HCT116 (cell line): ENCODE measurements around the gene ATP6V1A. TPM values are rescaled to one million over a fixed set of nuclear protein-coding genes. Genes with fewer than 3 reads are reported as not detected.

ENCODE experiments used
- ATAC-seq: fragments of 200-7000 bp; cut with Tn5 transposase; 2 replicates; pipeline ENCODE4 v1.9.1; 2020; ENCODE audit warnings: mild to moderate bottlenecking, moderate library complexity
- BruUV-seq: library from RNA; stranded (reverse); fragments of 400-500 nt; replicated peaks from 2 replicates; lab custom pipeline; 2021; lab: Mats Ljungman, UMichigan
- CTCF ChIA-PET: fragments of 300-600 bp; sonication (Branson Sonifier 250); formaldehyde crosslinking; loops from one replicate; lab custom pipeline; 2021; ENCODE audit warnings: antibody characterized with exemption; lab: Charles Lee
- POLR2A ChIA-PET: fragments of 300-600, 350-600 bp; sonication (Branson Sonifier 250); formaldehyde crosslinking; loops from one replicate; lab custom pipeline; 2021; ENCODE audit warnings: antibody characterized with exemption; lab: Charles Lee
- RAD21 ChIA-PET, 2 experiments: fragments of 300-600 bp; sonication (Branson Sonifier 250); formaldehyde crosslinking; loops; one replicate each; lab custom pipeline; 2023; ENCODE audit warnings: low total read pairs in 2 of 2; ENCODE audit not compliant: uncharacterized antibody in 2 of 2, unreplicated experiment in 2 of 2, low non-redundant PET in 1 of 2; lab: Charles Lee
- DNase-seq: peaks from one replicate; pipeline ENCODE4 v3.0.0-alpha.2; 2010; ENCODE audit warnings: low read depth, low spot score
- H2AFZ ChIP-seq: fragments of 200-600 bp; shearing (Covaris generic), sonication (generic); 2 replicates; pipeline ENCODE4 v1.6.1; 2017; ENCODE audit warnings: low read depth, mixed run types, mixed read lengths, antibody characterized with exemption, low read length; ENCODE audit not compliant: poor library complexity, severe bottlenecking
- H3K27ac ChIP-seq: 2 replicates; pipeline ENCODE4 v1.5.1; 2012; ENCODE audit warnings: low read depth, low read length
- H3K27me3 ChIP-seq: fragments of 200-600 bp; sonication (generic); 2 replicates; pipeline ENCODE4 v1.6.1; 2016; ENCODE audit warnings: mixed run types, low read length, mixed read lengths; ENCODE audit not compliant: insufficient read depth
- H3K36me3 ChIP-seq, 2 experiments: fragments of 200-500 bp in 1 of 2; fragments of 200-600 bp in 1 of 2; sonication (Bioruptor generic) in 1 of 2; sonication (generic) in 1 of 2; 2 replicates each; pipeline versions ENCODE4 v1.5.1 to v1.6.1; 2014 to 2016; ENCODE audit warnings: low read length in 2 of 2, inconsistent platforms in 1 of 2, mixed read lengths in 1 of 2, mixed run types in 1 of 2; ENCODE audit not compliant: insufficient read depth in 2 of 2, control insufficient read depth in 1 of 2
- H3K4me1 ChIP-seq, 2 experiments: fragments of 200-600 bp in 1 of 2; sonication (generic) in 1 of 2; 2 replicates each; pipeline versions ENCODE4 v1.5.1 to v1.6.1; 2012 to 2017; ENCODE audit warnings: low read length in 2 of 2, inconsistent platforms in 1 of 2, mild to moderate bottlenecking in 1 of 2, mixed read lengths in 1 of 2, mixed run types in 1 of 2, moderate library complexity in 1 of 2; ENCODE audit not compliant: insufficient read depth in 2 of 2, control insufficient read depth in 1 of 2
- H3K4me2 ChIP-seq: fragments of 200-600 bp; sonication (generic); 2 replicates; pipeline ENCODE4 v1.6.1; 2017; ENCODE audit warnings: mixed run types, low read length, mixed read lengths
- H3K4me3 ChIP-seq, 2 experiments: fragments of 200-600 bp in 1 of 2; sonication (generic) in 1 of 2; replicated peaks in 1 of 2; 2 replicates each; pipeline ENCODE4 v1.5.1; 2011 to 2016; ENCODE audit warnings: low read length in 2 of 2, control low read depth in 1 of 2, low read depth in 1 of 2, mild to moderate bottlenecking in 1 of 2, mixed read lengths in 1 of 2, mixed run types in 1 of 2
- H3K79me2 ChIP-seq: fragments of 200-600 bp; sonication (generic); 2 replicates; pipeline ENCODE4 v1.6.1; 2017; ENCODE audit warnings: mild to moderate bottlenecking, mixed run types, low read length, moderate library complexity, mixed read lengths; ENCODE audit not compliant: insufficient read depth
- H3K9ac ChIP-seq: fragments of 200-600 bp; sonication (generic); 2 replicates; pipeline ENCODE4 v1.6.1; 2016; ENCODE audit warnings: low read length, mixed read lengths
- H3K9me2 ChIP-seq: fragments of 200-600 bp; sonication (generic), shearing (Covaris generic); 2 replicates; pipeline ENCODE4 v1.6.1; 2017; ENCODE audit warnings: mixed run types, mild to moderate bottlenecking, moderate library complexity; ENCODE audit not compliant: insufficient read depth
- H3K9me3 ChIP-seq, 2 experiments: fragments of 200-500 bp in 1 of 2; fragments of 200-600 bp in 1 of 2; sonication (Bioruptor generic) in 1 of 2; sonication (generic) in 1 of 2; 2 replicates each; pipeline ENCODE4 v1.6.1; 2014 to 2017; ENCODE audit warnings: low read length in 2 of 2, mixed read lengths in 2 of 2, inconsistent platforms in 1 of 2, low read depth in 1 of 2, mild to moderate bottlenecking in 1 of 2, mixed run types in 1 of 2, moderate library complexity in 1 of 2; ENCODE audit not compliant: control insufficient read depth in 1 of 2, insufficient read depth in 1 of 2
- H4K20me1 ChIP-seq: fragments of 200-600 bp; sonication (generic), shearing (Covaris generic); 2 replicates; pipeline ENCODE4 v1.6.1; 2017; ENCODE audit warnings: mixed run types, mild to moderate bottlenecking, moderate library complexity; ENCODE audit not compliant: insufficient read depth
- ATF3 ChIP-seq: IDR thresholded peaks from 2 replicates; pipeline ENCODE4 v1.6.1; 2012
- CEBPB ChIP-seq: IDR thresholded peaks from 2 replicates; pipeline ENCODE4 v1.6.1; 2012; ENCODE audit warnings: low read depth
- EGR1 ChIP-seq: IDR thresholded peaks from 2 replicates; pipeline ENCODE4 v1.6.1; 2012; ENCODE audit warnings: low read depth
- FOSL1 ChIP-seq: IDR thresholded peaks from 2 replicates; pipeline ENCODE4 v1.6.1; 2012; ENCODE audit warnings: low read depth
- SRF ChIP-seq: IDR thresholded peaks from 2 replicates; pipeline ENCODE4 v1.6.1; 2012; ENCODE audit warnings: low read depth
- YY1 ChIP-seq: IDR thresholded peaks from 2 replicates; pipeline ENCODE4 v1.6.1; 2011; ENCODE audit warnings: low read length, low read depth, moderate library complexity, mild to moderate bottlenecking; ENCODE audit not compliant: insufficient replicate concordance; ENCODE audit errors: extremely low read depth
- ZBTB33 ChIP-seq: IDR thresholded peaks from 2 replicates; pipeline ENCODE4 v1.6.1; 2011; ENCODE audit warnings: mild to moderate bottlenecking, low read length, moderate library complexity; ENCODE audit not compliant: insufficient replicate concordance; ENCODE audit errors: extremely low read depth
- ZFX ChIP-seq: fragments of 450-650 bp; IDR thresholded peaks from 2 replicates; pipeline ENCODE4 v1.6.1; 2017
- intact Hi-C: fragments of 100-400 bp; cut with micrococcal nuclease; formaldehyde crosslinking; loops from 2 replicates; pipeline ENCODE4 v1.10.0; 2022
- total RNA-seq: library from RNA; stranded (reverse); gene quantifications from one replicate; pipeline ENCODE4 v1.2.1, GENCODE V29; 2021; ENCODE audit not compliant: unreplicated experiment

The ATP6V1A gene
- total RNA-seq, 1 experiment from 2014 or later: 54.7 TPM

- H3K4me2 ChIP-seq: peak overlapping the region; percentile 65
- no peak overlapping the region for H3K27ac ChIP-seq
These were observed 82.9 kb downstream of the ATP6V1A start for GRCh38 chr3:113829576-113830354.

More at GRCh38 chr3:113829576-113830354, 82.9 kb downstream of the ATP6V1A start:
- BruUV-seq: no TSS peak
- Histone ChIP-seq H3K27me3 (no peaks in the 10 kb centered on the region), H3K4me3 (no peak overlapping the region), H3K9me2 (no peaks in the 10 kb centered on the region), H3K79me2 (no peaks in the 10 kb centered on the region), H3K36me3 (no peaks in the 10 kb centered on the region), H3K9me3 (no peaks in the 10 kb centered on the region), H2AFZ (peak overlapping the region; percentile 75), H3K4me1 (peaks cover 15 to 25% of the 10 kb centered on the region in 2 experiments), H4K20me1 (no peaks in the 10 kb centered on the region), H3K9ac (no peak overlapping the region)
- no peak for ATAC-seq
- ChIA-PET RAD21 (no interaction called here), POLR2A (no interaction called here), CTCF (interaction anchor here (1.2 to 2.2 kb wide), 2 partner anchors 9 to 15 kb away, joined by 4 to 7 read pairs; partner anchors contain the start of gene GRAMD1C)
- intact Hi-C loops: no loop called here
- no peak for DNase-seq
- TF ChIP-seq FOSL1 (no peak), CEBPB (no peak), ZFX (no peak), ZBTB33 (no peak), SRF (no peak), ATF3 (no peak), EGR1 (no peak), YY1 (no peak)
